A549 treated with dexamethasone at 1 μM for 4 hours (cell line): ENCODE data around the gene CPNE8. TPM values are rescaled to one million over a fixed set of nuclear protein-coding genes. Genes with fewer than 3 reads are reported as not detected.

Source experiments
- total RNA-seq: library from RNA; stranded (reverse); fragments of 200-300 nt; extraction: Qiagen RNA extraction; gene quantifications from 5 replicates; pipeline ENCODE4 v1.2.3, GENCODE V29; 2022

Gene CPNE8
- total RNA-seq, result 8.7 to 11.7 TPM (median 10.2 TPM) in 5 replicates

DNA sequence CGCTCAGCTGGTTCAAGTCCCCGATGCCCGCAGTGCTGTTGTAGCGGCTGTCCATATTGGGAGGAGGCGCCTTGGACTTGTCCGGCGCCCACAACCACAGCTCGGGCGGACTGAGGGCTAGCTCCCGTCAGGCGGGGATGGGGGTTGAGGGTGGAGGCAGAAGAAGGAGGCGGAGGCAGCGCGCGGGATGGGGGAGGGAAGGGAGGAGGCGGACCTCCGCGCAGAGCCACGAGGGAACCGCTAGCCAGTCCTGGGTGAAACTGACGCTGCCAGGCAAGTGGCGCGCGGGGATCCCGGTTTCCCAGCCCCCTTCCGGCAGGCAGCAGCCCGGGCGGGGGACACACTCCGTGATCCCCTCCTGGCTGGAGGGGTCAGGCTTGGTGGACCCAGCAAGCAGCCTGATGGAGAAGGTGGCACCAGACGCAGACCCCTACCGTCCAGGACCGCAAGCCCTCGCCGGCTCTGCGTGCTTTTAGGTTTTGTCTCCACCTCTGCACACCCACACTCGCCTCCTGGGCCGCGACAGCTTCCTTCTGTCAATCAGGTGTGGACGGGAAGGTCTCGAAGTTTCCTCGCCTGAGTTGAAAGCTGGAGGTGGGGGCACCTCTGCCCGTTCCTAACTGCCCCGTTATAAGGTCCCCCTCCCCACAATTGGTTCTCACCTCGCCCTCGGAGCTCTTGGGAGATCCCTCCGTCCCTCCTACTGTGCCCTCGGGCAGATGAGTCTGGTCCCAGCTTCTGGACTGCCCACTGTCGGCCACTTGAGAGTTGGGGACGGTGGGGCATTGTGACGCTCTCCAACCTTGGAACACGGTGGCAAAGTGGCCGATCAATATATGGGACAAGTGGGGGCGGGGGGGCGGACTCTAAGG lies at the start of gene CPNE8:
Gene CPNE8, minus strand, starts transcription at position 112 of the 872 bp plus-strand sequence. Its CDS starts 57 bp downstream, at position 55.

